ENCODE data around the gene RIMBP2. TPM values are rescaled to one million over a fixed set of nuclear protein-coding genes. Genes with fewer than 3 reads are reported as not detected.

RIMBP2 gene
- total and polyA plus RNA-seq, 8 donors: 0.42 to 19.0 (median 16.1) TPM

DNA sequence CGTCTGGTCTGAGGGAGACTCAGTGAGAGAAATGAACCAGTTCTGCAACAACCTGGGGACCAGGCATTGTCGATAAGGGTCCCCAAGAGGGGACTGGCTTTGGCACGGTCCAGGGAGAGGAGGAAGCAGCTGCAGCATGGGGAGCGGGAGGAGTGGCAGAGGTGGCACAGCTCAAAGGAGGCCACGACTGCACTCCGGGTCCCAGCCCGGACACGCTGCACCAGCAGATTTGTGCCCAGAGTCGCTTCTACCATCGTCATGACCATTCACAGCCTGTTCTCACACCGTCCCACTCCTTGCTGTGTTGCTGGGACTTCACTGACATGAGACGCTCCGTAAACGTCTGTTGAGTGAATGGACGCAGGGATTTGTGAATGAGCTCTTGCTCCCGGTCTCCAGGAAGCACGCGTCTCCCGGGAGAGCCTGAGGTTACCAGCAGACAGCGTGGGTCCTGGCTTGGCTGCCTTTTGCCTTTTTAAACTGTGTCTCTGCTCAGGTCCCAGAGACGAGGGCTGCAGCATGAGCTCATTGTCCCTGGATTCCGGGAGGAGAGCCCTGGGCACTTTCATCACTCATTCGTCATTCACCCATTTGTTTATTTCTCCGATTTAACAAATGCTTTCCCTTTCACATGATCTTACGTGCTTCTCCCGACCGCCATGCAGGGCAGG, 241.4 kb downstream of the RIMBP2 start:
- TF ChIP-seq, protein P1, sequence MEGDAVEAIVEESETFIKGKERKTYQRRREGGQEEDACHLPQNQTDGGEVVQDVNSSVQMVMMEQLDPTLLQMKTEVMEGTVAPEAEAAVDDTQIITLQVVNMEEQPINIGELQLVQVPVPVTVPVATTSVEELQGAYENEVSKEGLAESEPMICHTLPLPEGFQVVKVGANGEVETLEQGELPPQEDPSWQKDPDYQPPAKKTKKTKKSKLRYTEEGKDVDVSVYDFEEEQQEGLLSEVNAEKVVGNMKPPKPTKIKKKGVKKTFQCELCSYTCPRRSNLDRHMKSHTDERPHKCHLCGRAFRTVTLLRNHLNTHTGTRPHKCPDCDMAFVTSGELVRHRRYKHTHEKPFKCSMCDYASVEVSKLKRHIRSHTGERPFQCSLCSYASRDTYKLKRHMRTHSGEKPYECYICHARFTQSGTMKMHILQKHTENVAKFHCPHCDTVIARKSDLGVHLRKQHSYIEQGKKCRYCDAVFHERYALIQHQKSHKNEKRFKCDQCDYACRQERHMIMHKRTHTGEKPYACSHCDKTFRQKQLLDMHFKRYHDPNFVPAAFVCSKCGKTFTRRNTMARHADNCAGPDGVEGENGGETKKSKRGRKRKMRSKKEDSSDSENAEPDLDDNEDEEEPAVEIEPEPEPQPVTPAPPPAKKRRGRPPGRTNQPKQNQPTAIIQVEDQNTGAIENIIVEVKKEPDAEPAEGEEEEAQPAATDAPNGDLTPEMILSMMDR (IDR thresholded peaks at IDR 0.05): no peak
- ATAC-seq: no peak
- peak in 1 of 4 donors; percentile 60 for DNase-seq
- H3K9me3 ChIP-seq: no peaks in the 10 kb centered on the region
- intact Hi-C loops (cut with DNase I): no loop called here
- no peak overlapping the region for H3K27ac ChIP-seq
- no peak overlapping the region for H3K4me3 ChIP-seq
- H3K4me1 ChIP-seq: no peaks in the 10 kb centered on the region
- H3K27me3 ChIP-seq: peaks cover 0 to 52% of the 10 kb centered on the region in 2 donors
- H3K36me3 ChIP-seq: no peaks in the 10 kb centered on the region

DNA sequence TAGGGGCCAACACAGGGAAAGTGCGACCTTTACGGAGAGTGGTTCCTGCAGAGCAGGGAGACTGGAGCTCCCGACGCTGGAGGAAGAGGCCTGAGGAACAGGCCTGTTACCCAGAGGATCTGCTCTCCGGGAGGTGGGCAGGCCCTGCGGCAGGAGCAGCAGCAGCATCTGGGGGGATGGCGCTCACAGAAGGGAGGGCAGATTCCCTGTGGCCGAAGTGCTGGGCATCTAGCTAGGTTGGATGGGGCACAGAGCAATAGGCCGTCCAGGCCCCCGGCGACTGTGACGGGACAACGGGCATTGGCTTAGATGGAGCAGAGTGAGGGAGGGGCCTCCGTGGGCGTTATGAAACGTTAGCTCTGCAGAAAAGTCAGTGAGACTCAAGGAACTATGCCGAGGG, 242.8 kb downstream of the RIMBP2 start:
- peaks cover 0 to 7% of the 10 kb centered on the region in 2 donors for H3K9me3 ChIP-seq
- no peaks in the 10 kb centered on the region for H3K36me3 ChIP-seq
- intact Hi-C loops (cut with DNase I): no loop called here
- TF ChIP-seq, protein P1 (IDR thresholded peaks at IDR 0.05): no peak
- H3K4me3 ChIP-seq: no peak overlapping the region
- H3K27ac ChIP-seq: no peak overlapping the region
- DNase-seq (peak in 1 of 4 donors; percentile 58), ATAC-seq (no peak)
- H3K4me1 ChIP-seq: no peaks in the 10 kb centered on the region
- peaks cover 0 to 37% of the 10 kb centered on the region in 2 donors for H3K27me3 ChIP-seq

DNA sequence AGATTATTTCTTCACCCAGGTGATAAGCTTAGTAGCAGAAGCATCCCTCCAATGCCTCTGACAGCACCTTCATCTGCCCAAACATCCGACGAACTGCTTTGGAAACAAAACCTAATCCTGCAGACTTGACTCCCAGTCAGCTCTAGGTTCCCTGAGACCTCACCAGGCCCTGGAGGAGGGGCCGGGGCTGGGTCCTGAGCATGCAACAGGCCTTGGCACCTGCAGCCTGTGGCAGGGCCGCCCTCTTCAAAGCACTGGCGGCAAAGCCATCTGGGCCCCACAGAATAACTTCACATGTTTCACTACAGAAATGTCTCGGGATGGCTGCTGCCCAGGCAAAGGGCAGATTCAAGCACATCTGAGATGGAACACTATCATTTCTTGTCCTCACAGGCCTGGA, 245.1 kb downstream of the RIMBP2 start:
- no peaks in the 10 kb centered on the region for H3K4me1 ChIP-seq
- peaks cover 0 to 24% of the 10 kb centered on the region in 2 donors for H3K9me3 ChIP-seq
- intact Hi-C loops (cut with DNase I): no loop called here
- TF ChIP-seq, protein P1 (IDR thresholded peaks at IDR 0.05): no peak
- H3K36me3 ChIP-seq: no peaks in the 10 kb centered on the region
- H3K27me3 ChIP-seq: peaks cover 0 to 23% of the 10 kb centered on the region in 2 donors
- DNase-seq: peak in 1 of 4 donors; percentile 66
- no peak overlapping the region for H3K27ac ChIP-seq
- no peak for ATAC-seq
- no peak overlapping the region for H3K4me3 ChIP-seq

DNA sequence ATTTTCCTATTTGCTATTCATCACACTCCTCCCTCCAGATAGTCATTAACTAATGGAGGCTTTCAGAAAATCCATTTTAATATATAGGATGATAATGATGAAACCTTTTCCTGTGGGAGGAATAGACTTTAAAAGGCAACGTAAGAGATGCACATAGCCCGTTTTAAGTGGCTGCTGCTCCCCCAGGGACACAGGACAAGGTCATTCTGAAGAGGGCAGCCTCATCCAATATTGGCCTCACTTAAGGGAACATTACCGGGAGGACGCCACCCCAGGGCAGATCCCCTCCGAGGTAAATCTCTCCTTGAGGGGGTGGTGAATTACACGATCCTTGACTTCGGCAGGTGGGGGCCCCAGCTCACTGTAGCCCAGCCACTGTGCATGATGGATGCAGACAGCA, 246.5 kb downstream of the RIMBP2 start:
- H3K27me3 ChIP-seq: peaks cover 0 to 18% of the 10 kb centered on the region in 2 donors
- H3K9me3 ChIP-seq: peaks cover 0 to 24% of the 10 kb centered on the region in 2 donors
- no peak overlapping the region for H3K27ac ChIP-seq
- no peaks in the 10 kb centered on the region for H3K36me3 ChIP-seq
- DNase-seq (no peak), ATAC-seq (no peak)
- intact Hi-C loops (cut with DNase I): no loop called here
- H3K4me1 ChIP-seq: no peaks in the 10 kb centered on the region
- H3K4me3 ChIP-seq: no peak overlapping the region
- TF ChIP-seq, protein P1 (IDR thresholded peaks at IDR 0.05): no peak

DNA sequence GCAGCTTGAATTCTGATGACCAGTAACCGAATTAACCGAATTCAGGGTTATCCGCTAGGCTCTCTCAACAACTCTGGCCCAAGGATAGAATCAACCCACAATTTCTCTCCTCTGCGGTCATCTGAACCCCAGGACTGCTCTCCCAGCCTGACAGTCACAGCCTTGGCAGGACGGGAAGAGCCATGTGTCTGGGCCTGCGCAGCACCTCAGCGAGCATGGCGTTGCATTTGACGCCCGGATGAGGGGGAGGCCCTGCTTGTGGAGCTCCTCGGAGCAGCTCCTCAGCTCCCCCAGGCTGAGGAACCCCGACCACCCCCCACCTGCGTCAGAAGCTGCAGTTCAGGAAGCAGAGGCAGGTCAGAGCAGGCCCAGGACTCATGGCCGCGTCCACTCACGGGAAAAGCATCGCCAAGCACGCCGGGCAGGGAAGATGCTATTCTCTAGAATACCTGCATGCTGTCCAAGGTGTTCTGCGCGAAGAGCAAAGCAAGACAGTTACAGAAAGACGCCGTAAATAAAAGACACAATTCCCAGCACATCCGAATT, 247.3 kb downstream of the RIMBP2 start:
- peak in 1 of 4 donors; percentile 61 for DNase-seq
- H3K4me1 ChIP-seq: no peaks in the 10 kb centered on the region

More for the DNA sequence above, 247.3 kb downstream of the RIMBP2 start:
- Histone ChIP-seq H3K27ac (no peak overlapping the region), H3K9me3 (peaks cover 0 to 24% of the 10 kb centered on the region in 2 donors), H3K27me3 (peaks cover 0 to 13% of the 10 kb centered on the region in 2 donors), H3K4me3 (no peak overlapping the region), H3K36me3 (no peaks in the 10 kb centered on the region)
- ATAC-seq: no peak
- TF ChIP-seq, protein P1 (IDR thresholded peaks at IDR 0.05): no peak
- intact Hi-C loops (cut with DNase I): no loop called here
